WTC11 (cell line): ENCODE results near the gene VAMP3. TPM values are rescaled to one million over a fixed set of nuclear protein-coding genes. Genes with fewer than 3 reads are reported as not detected.

Experiments
- ATAC-seq: fragments of 200-7000 bp; cut with Tn5 transposase; 2 replicates; pipeline ENCODE4 v1.10.0; 2021; ENCODE audit warnings: mild to moderate bottlenecking, moderate library complexity
- CTCF ChIA-PET: fragments of 300-600 bp; sonication (Branson Sonifier 250); formaldehyde crosslinking; loops from one replicate; lab custom pipeline; 2021; ENCODE audit warnings: antibody characterized with exemption; lab: Charles Lee
- POLR2A ChIA-PET: fragments of 350-600 bp; sonication (Branson Sonifier 250); formaldehyde crosslinking; loops from one replicate; lab custom pipeline; 2021; ENCODE audit warnings: antibody characterized with exemption; lab: Charles Lee
- DNase-seq: peaks from one replicate; pipeline ENCODE4 v3.0.0; 2021; ENCODE audit warnings: low spot score
- H3K27ac Mint-ChIP-seq: 2 replicates; pipeline ENCODE4 v1.8.0; 2021; ENCODE audit warnings: mixed read lengths
- H3K27me3 Mint-ChIP-seq: 2 replicates; pipeline ENCODE4 v1.8.0; 2021; ENCODE audit warnings: low read depth, mild to moderate bottlenecking, moderate library complexity, mixed read lengths
- H3K36me3 Mint-ChIP-seq: 2 replicates; pipeline ENCODE4 v1.8.0; 2021; ENCODE audit warnings: mixed read lengths
- H3K4me1 Mint-ChIP-seq: 2 replicates; pipeline ENCODE4 v1.8.0; 2022; ENCODE audit warnings: mixed read lengths
- H3K4me3 Mint-ChIP-seq: 2 replicates; pipeline ENCODE4 v1.8.0; 2021; ENCODE audit warnings: mild to moderate bottlenecking, moderate library complexity, mixed read lengths
- H3K9me3 Mint-ChIP-seq: 2 replicates; pipeline ENCODE4 v1.8.0; 2021; ENCODE audit warnings: mixed read lengths
- CREM ChIP-seq: sonication (generic); formaldehyde crosslinking; IDR thresholded peaks from 2 replicates; pipeline ENCODE4 v1.8.1; 2022; ENCODE audit warnings: mild to moderate bottlenecking, missing genetic modification reagents, moderate library complexity
- EMX1 ChIP-seq: fragments of 250-450 bp; sonication (Bioruptor Pico); IDR thresholded peaks from 2 replicates; pipeline ENCODE4 v1.8.0; 2021; ENCODE audit warnings: mild to moderate bottlenecking
- ETV6 ChIP-seq: sonication (generic); formaldehyde crosslinking; IDR thresholded peaks from 2 replicates; pipeline ENCODE4 v1.8.1; 2022; ENCODE audit warnings: mild to moderate bottlenecking, missing genetic modification reagents
- JAZF1 ChIP-seq: fragments of 250-450 bp; sonication (Bioruptor Pico); IDR thresholded peaks from 2 replicates; pipeline ENCODE4 v1.9.0; 2021; ENCODE audit warnings: moderate library complexity, mild to moderate bottlenecking, inconsistent platforms
- NFATC4 ChIP-seq: fragments of 250-450 bp; sonication (Bioruptor Pico); IDR thresholded peaks from 2 replicates; pipeline ENCODE4 v1.9.0; 2021; ENCODE audit warnings: mild to moderate bottlenecking
- NR1H2 ChIP-seq: sonication (generic); formaldehyde crosslinking; IDR thresholded peaks from 2 replicates; pipeline ENCODE4 v1.9.0; 2021; ENCODE audit warnings: mild to moderate bottlenecking, moderate library complexity, missing genetic modification reagents
- RELA ChIP-seq: sonication (generic); formaldehyde crosslinking; IDR thresholded peaks from 2 replicates; pipeline ENCODE4 v1.8.1; 2022; ENCODE audit warnings: missing genetic modification reagents, mild to moderate bottlenecking, borderline replicate concordance
- SMAD4 ChIP-seq: sonication (generic); formaldehyde crosslinking; IDR thresholded peaks from 2 replicates; pipeline ENCODE4 v1.8.0; 2022; ENCODE audit warnings: mild to moderate bottlenecking, missing genetic modification reagents
- TP53 ChIP-seq: sonication (generic); formaldehyde crosslinking; IDR thresholded peaks from 2 replicates; pipeline ENCODE4 v1.8.1; 2023; ENCODE audit warnings: mild to moderate bottlenecking, missing genetic modification reagents
- ZNF232 ChIP-seq: sonication (generic); formaldehyde crosslinking; IDR thresholded peaks from 2 replicates; pipeline ENCODE4 v1.8.0; 2022; ENCODE audit warnings: mild to moderate bottlenecking, missing genetic modification reagents
- ZNF671 ChIP-seq: fragments of 250-450 bp; sonication (Bioruptor Pico); IDR thresholded peaks from 2 replicates; pipeline ENCODE4 v1.8.0; 2021; ENCODE audit warnings: mild to moderate bottlenecking
- total RNA-seq: library from RNA; stranded (reverse); gene quantifications from 3 replicates; pipeline ENCODE4 v1.2.3, GENCODE V29; 2021
- TF ChIP-seq, protein P1 (sequence below): sonication (generic); formaldehyde crosslinking; IDR thresholded peaks from 2 replicates; pipeline ENCODE4 v1.8.1; 2023; ENCODE audit warnings: mild to moderate bottlenecking, missing genetic modification reagents
- TF ChIP-seq, protein P2 (sequence below): sonication (generic); formaldehyde crosslinking; IDR thresholded peaks from 2 replicates; pipeline ENCODE4 v1.8.1; 2023; ENCODE audit warnings: mild to moderate bottlenecking, missing genetic modification reagents, moderate library complexity
- TF ChIP-seq, protein P3 (sequence below): fragments of 250-450 bp; sonication (Bioruptor Pico); IDR thresholded peaks from 2 replicates; pipeline ENCODE4 v1.9.0; 2021; ENCODE audit warnings: mild to moderate bottlenecking
- TF ChIP-seq, protein P4 (sequence below): sonication (generic); formaldehyde crosslinking; IDR thresholded peaks from 2 replicates; pipeline ENCODE4 v1.8.1; 2023; ENCODE audit warnings: mild to moderate bottlenecking, missing genetic modification reagents
- TF ChIP-seq, protein P5 (sequence below): fragments of 250-450 bp; sonication (Bioruptor Pico); IDR thresholded peaks from 2 replicates; pipeline ENCODE4 v1.9.0; 2021; ENCODE audit warnings: moderate library complexity, mild to moderate bottlenecking, inconsistent platforms, borderline replicate concordance
- TF ChIP-seq, protein P6 (sequence below): fragments of 250-450 bp; sonication (Bioruptor Pico); IDR thresholded peaks from 2 replicates; pipeline ENCODE4 v1.9.0; 2021; ENCODE audit warnings: mild to moderate bottlenecking, borderline replicate concordance
- TF ChIP-seq, protein P7 (sequence below): fragments of 200-600 bp; IDR thresholded peaks from 2 replicates; pipeline ENCODE4 v1.8.0; 2022; ENCODE audit warnings: antibody characterized with exemption
- TF ChIP-seq, protein P8 (sequence below): fragments of 250-450 bp; sonication (Bioruptor Pico); IDR thresholded peaks from 2 replicates; pipeline ENCODE4 v2.1.2; 2022; ENCODE audit warnings: mild to moderate bottlenecking, moderate library complexity

Gene VAMP3
- total RNA-seq, 1 experiment from 2014 or later: 40.2 TPM

DNA sequence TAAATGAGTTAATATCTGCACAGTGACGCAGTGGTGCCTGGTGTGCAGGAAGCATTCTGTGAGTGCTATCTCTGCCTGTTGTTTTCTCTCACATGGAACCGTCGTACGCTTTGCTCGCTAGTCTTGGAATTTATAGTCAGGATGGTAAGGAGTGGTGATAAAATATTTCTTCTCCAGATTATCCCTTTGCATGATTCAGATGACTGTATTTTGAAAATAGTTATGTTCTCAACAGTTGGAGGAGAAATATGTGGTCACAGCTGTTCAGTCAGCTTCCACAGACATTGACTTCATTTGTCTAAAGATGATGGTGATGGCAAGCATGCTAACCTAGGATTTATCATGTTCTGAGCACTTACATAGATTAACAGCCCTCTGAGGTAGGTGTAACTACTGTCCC lies 41.3 kb upstream of the VAMP3 start:
- ChIA-PET POLR2A (no interaction called here), CTCF (interaction anchor here (0.7 kb wide), 1 partner anchor 61 kb away, joined by 3 read pairs; no protein-coding TSS in a partner anchor)
- no peaks in the 10 kb centered on the region for H3K36me3 Mint-ChIP-seq
- TF ChIP-seq TP53 (CRISPR knock-in tag): no peak
- TF ChIP-seq EMX1 (CRISPR knock-in tag): no peak
- TF ChIP-seq, protein P1, sequence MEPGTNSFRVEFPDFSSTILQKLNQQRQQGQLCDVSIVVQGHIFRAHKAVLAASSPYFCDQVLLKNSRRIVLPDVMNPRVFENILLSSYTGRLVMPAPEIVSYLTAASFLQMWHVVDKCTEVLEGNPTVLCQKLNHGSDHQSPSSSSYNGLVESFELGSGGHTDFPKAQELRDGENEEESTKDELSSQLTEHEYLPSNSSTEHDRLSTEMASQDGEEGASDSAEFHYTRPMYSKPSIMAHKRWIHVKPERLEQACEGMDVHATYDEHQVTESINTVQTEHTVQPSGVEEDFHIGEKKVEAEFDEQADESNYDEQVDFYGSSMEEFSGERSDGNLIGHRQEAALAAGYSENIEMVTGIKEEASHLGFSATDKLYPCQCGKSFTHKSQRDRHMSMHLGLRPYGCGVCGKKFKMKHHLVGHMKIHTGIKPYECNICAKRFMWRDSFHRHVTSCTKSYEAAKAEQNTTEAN (CRISPR knock-in tag): no peak
- TF ChIP-seq CREM (CRISPR knock-in tag): no peak
- TF ChIP-seq, protein P2, sequence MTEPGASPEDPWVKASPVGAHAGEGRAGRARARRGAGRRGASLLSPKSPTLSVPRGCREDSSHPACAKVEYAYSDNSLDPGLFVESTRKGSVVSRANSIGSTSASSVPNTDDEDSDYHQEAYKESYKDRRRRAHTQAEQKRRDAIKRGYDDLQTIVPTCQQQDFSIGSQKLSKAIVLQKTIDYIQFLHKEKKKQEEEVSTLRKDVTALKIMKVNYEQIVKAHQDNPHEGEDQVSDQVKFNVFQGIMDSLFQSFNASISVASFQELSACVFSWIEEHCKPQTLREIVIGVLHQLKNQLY: no peak
- no peak for TF ChIP-seq SMAD4
- H3K27me3 Mint-ChIP-seq: no peaks in the 10 kb centered on the region; the same call in 1 of the 2 replicates
- H3K9me3 Mint-ChIP-seq: no peaks in the 10 kb centered on the region
- ATAC-seq (no peak), DNase-seq (no peak)
- no peak overlapping the region for H3K27ac Mint-ChIP-seq
- peaks cover 11% of the 10 kb centered on the region for H3K4me1 Mint-ChIP-seq
- no peak overlapping the region for H3K4me3 Mint-ChIP-seq

DNA sequence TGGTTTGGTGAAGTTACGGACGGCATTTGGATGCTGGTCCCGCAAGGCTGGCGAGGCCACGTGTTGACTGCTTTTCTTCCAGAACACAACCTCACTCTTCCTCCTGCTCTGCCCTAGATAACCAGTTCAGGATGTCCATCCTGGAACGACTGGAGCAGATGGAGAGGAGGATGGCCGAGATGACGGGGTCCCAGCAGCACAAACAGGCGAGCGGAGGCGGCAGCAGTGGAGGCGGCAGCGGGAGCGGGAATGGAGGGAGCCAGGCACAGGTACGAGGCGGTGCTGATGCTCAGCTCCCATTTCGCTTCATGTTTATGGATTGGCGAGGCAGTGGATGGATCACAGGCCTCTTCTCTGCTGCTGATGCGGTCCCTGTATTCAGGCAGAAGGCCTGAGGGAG lies 38.8 kb upstream of the VAMP3 start:
- POLR2A ChIA-PET: no interaction called here
- no peaks in the 10 kb centered on the region; the same call in 1 of the 2 replicates for H3K27me3 Mint-ChIP-seq
- no peak for ATAC-seq
- TF ChIP-seq NR1H2 (CRISPR knock-in tag) (no peak), JAZF1 (CRISPR knock-in tag) (no peak), NFATC4 (no peak), ZNF232 (CRISPR knock-in tag) (no peak), ETV6 (no peak), ZNF671 (no peak), RELA (no peak)
- TF ChIP-seq, protein P3, sequence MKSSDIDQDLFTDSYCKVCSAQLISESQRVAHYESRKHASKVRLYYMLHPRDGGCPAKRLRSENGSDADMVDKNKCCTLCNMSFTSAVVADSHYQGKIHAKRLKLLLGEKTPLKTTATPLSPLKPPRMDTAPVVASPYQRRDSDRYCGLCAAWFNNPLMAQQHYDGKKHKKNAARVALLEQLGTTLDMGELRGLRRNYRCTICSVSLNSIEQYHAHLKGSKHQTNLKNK: no peak
- TF ChIP-seq, protein P4, sequence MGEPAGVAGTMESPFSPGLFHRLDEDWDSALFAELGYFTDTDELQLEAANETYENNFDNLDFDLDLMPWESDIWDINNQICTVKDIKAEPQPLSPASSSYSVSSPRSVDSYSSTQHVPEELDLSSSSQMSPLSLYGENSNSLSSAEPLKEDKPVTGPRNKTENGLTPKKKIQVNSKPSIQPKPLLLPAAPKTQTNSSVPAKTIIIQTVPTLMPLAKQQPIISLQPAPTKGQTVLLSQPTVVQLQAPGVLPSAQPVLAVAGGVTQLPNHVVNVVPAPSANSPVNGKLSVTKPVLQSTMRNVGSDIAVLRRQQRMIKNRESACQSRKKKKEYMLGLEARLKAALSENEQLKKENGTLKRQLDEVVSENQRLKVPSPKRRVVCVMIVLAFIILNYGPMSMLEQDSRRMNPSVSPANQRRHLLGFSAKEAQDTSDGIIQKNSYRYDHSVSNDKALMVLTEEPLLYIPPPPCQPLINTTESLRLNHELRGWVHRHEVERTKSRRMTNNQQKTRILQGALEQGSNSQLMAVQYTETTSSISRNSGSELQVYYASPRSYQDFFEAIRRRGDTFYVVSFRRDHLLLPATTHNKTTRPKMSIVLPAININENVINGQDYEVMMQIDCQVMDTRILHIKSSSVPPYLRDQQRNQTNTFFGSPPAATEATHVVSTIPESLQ (CRISPR knock-in tag): no peak
- TF ChIP-seq, protein P5, sequence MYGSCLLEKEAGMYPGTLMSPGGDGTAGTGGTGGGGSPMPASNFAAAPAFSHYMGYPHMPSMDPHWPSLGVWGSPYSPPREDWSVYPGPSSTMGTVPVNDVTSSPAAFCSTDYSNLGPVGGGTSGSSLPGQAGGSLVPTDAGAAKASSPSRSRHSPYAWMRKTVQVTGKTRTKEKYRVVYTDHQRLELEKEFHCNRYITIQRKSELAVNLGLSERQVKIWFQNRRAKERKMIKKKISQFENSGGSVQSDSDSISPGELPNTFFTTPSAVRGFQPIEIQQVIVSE: no peak
- TF ChIP-seq, protein P6, sequence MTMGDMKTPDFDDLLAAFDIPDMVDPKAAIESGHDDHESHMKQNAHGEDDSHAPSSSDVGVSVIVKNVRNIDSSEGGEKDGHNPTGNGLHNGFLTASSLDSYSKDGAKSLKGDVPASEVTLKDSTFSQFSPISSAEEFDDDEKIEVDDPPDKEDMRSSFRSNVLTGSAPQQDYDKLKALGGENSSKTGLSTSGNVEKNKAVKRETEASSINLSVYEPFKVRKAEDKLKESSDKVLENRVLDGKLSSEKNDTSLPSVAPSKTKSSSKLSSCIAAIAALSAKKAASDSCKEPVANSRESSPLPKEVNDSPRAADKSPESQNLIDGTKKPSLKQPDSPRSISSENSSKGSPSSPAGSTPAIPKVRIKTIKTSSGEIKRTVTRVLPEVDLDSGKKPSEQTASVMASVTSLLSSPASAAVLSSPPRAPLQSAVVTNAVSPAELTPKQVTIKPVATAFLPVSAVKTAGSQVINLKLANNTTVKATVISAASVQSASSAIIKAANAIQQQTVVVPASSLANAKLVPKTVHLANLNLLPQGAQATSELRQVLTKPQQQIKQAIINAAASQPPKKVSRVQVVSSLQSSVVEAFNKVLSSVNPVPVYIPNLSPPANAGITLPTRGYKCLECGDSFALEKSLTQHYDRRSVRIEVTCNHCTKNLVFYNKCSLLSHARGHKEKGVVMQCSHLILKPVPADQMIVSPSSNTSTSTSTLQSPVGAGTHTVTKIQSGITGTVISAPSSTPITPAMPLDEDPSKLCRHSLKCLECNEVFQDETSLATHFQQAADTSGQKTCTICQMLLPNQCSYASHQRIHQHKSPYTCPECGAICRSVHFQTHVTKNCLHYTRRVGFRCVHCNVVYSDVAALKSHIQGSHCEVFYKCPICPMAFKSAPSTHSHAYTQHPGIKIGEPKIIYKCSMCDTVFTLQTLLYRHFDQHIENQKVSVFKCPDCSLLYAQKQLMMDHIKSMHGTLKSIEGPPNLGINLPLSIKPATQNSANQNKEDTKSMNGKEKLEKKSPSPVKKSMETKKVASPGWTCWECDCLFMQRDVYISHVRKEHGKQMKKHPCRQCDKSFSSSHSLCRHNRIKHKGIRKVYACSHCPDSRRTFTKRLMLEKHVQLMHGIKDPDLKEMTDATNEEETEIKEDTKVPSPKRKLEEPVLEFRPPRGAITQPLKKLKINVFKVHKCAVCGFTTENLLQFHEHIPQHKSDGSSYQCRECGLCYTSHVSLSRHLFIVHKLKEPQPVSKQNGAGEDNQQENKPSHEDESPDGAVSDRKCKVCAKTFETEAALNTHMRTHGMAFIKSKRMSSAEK (CRISPR knock-in tag): no peak
- TF ChIP-seq, protein P7, sequence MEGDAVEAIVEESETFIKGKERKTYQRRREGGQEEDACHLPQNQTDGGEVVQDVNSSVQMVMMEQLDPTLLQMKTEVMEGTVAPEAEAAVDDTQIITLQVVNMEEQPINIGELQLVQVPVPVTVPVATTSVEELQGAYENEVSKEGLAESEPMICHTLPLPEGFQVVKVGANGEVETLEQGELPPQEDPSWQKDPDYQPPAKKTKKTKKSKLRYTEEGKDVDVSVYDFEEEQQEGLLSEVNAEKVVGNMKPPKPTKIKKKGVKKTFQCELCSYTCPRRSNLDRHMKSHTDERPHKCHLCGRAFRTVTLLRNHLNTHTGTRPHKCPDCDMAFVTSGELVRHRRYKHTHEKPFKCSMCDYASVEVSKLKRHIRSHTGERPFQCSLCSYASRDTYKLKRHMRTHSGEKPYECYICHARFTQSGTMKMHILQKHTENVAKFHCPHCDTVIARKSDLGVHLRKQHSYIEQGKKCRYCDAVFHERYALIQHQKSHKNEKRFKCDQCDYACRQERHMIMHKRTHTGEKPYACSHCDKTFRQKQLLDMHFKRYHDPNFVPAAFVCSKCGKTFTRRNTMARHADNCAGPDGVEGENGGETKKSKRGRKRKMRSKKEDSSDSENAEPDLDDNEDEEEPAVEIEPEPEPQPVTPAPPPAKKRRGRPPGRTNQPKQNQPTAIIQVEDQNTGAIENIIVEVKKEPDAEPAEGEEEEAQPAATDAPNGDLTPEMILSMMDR: no peak
- TF ChIP-seq, protein P8, sequence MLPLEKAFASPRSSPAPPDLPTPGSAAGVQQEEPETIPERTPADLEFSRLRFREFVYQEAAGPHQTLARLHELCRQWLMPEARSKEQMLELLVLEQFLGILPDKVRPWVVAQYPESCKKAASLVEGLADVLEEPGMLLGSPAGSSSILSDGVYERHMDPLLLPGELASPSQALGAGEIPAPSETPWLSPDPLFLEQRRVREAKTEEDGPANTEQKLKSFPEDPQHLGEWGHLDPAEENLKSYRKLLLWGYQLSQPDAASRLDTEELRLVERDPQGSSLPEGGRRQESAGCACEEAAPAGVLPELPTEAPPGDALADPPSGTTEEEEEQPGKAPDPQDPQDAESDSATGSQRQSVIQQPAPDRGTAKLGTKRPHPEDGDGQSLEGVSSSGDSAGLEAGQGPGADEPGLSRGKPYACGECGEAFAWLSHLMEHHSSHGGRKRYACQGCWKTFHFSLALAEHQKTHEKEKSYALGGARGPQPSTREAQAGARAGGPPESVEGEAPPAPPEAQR (CRISPR knock-in tag): no peak
- no peak overlapping the region for H3K27ac Mint-ChIP-seq
- no peak overlapping the region for H3K4me3 Mint-ChIP-seq
- DNase-seq: no peak
- CTCF ChIA-PET: interaction anchor here (0.6 kb wide), 1 partner anchor 20 kb away, joined by 3 read pairs; no protein-coding TSS in a partner anchor
- H3K4me1 Mint-ChIP-seq: peaks cover 11% of the 10 kb centered on the region
- H3K36me3 Mint-ChIP-seq: peaks cover 10% of the 10 kb centered on the region
- no peaks in the 10 kb centered on the region for H3K9me3 Mint-ChIP-seq
